ENCODE results near the gene AICDA.

DNA sequence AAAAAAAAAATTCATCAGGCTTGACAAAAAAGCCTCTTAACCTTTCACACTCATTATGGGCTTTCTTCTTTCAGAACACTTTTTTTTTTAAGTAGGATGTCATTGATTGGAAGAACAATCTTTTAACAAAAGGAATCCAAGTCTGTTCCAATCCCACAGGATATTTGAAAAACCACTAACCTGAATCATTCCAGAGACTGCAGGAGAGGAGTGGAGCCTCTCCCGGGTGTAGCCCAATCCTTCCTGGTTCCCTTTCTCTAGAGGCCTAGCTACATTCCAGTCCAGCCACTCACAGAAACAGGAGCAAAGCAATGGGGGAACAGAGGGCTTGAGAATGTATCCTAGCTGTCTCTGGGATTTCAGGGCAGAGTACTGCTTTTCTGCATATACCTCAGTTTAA lies 45.7 kb upstream of the AICDA start:
- TF ChIP-seq, protein P1, sequence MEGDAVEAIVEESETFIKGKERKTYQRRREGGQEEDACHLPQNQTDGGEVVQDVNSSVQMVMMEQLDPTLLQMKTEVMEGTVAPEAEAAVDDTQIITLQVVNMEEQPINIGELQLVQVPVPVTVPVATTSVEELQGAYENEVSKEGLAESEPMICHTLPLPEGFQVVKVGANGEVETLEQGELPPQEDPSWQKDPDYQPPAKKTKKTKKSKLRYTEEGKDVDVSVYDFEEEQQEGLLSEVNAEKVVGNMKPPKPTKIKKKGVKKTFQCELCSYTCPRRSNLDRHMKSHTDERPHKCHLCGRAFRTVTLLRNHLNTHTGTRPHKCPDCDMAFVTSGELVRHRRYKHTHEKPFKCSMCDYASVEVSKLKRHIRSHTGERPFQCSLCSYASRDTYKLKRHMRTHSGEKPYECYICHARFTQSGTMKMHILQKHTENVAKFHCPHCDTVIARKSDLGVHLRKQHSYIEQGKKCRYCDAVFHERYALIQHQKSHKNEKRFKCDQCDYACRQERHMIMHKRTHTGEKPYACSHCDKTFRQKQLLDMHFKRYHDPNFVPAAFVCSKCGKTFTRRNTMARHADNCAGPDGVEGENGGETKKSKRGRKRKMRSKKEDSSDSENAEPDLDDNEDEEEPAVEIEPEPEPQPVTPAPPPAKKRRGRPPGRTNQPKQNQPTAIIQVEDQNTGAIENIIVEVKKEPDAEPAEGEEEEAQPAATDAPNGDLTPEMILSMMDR (IDR thresholded peaks at IDR 0.05; ENCODE audit: insufficient read depth, low read length, poor library complexity, severe bottlenecking) = no peak
- TF ChIP-seq EZH2phosphoT487 (conservative IDR thresholded peaks at IDR 0.05; ENCODE audit: low read length) = no peak

All from SU-DHL-6 (cell line).